ENCODE data around the gene RWDD3.

- TF ChIP-seq CTCF (IDR thresholded peaks at IDR 0.05) = no peak
- no peak for TF ChIP-seq POLR2A (IDR thresholded peaks at IDR 0.05)
Measured at GRCh38 chr1:95197616-95198252, 36.3 kb upstream of the RWDD3 start.
